GM18861 (cell line): ENCODE results near the gene PTPN7.

Source experiments
- ATAC-seq: cut with Tn5 transposase; IDR thresholded peaks from one replicate; pipeline ENCODE4 v1.9.1; 2021; ENCODE audit not compliant: unreplicated experiment

Gene PTPN7

DNA sequence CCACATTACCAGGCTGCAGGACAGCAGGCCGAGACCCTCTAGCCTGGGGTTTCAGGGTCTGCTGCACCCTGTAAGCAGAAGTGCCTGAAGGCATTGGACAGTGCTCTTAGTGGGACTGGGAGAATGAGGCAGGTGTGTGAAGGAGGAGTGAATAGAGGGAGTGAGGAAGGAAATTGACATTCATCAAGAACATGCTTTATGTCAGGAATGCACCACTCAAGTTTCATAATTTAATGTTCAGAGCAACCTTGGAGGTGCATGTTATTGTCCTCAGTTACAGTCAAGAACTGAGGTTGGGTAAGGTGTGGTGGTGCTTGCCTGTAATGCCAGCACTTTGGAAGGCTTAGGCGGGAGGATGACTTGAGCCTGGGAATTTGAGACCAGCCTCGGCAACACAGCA is 49.4 kb downstream of the PTPN7 start:
- ATAC-seq: no peak

DNA sequence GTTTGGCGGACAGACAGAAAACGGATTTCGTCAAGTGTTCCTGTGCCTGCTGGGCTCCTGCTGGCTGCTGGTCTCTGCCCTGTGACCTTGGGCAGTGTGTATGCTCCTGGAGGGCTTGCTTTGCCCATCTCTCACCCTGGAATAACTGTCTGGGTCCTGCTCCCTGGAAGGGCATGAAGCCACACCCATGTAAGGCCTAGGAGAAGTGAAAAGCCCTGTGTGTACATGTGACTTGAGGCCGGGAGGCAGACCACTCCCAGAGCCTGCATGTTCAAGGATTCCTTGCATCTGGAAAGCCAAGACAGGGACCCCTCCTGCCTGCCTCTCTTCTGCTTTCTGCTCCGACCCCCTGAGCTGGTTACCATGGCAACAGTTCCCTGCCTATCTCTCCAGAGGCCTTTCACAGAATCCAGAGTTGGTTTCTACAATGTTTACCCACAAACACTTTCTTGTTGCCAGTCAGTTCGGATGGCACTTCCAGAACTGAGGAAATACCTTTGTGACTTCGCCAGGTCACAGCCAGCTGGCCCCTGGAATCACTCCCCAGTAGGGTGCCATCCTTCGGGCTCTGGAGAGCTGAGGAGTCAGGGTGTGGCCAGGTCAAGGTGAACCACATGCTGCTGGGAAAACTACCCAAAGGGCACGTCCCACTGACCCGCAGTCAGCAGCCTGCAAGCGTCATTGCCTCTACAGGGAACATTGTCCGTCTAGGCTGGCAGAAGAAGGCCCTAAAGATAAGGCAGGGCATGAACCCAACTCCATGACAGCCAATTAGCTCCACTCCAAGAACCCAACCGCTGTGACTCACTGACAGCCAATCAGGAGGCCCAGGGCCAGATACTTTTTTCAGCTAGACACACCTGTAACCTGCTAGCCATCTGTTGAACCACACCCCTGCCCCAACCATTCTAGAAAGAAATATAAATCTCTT is 52.3 kb downstream of the PTPN7 start:
- no peak for ATAC-seq

DNA sequence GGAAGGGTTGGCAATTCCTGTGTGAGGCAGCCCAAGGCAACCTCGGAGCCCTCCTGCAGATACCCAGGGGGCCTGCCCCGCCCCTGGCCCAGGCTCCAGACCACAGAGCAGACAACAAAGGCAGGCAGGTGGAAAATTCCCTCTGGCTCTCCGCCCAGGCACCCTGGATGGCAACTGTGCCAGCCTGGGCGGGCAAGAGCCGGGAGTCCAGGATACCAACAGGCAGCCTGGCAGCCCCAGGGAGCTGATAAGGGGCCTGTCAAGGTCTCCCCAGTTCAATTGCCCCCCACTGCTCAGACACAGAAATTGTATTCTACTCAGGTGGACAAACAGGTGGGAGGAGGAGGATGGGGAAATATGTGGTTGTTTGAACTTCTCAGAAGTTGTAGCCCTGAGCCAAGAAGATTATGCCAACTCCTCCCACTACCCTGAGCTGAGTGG is 53.1 kb downstream of the PTPN7 start:
- ATAC-seq: no peak

DNA sequence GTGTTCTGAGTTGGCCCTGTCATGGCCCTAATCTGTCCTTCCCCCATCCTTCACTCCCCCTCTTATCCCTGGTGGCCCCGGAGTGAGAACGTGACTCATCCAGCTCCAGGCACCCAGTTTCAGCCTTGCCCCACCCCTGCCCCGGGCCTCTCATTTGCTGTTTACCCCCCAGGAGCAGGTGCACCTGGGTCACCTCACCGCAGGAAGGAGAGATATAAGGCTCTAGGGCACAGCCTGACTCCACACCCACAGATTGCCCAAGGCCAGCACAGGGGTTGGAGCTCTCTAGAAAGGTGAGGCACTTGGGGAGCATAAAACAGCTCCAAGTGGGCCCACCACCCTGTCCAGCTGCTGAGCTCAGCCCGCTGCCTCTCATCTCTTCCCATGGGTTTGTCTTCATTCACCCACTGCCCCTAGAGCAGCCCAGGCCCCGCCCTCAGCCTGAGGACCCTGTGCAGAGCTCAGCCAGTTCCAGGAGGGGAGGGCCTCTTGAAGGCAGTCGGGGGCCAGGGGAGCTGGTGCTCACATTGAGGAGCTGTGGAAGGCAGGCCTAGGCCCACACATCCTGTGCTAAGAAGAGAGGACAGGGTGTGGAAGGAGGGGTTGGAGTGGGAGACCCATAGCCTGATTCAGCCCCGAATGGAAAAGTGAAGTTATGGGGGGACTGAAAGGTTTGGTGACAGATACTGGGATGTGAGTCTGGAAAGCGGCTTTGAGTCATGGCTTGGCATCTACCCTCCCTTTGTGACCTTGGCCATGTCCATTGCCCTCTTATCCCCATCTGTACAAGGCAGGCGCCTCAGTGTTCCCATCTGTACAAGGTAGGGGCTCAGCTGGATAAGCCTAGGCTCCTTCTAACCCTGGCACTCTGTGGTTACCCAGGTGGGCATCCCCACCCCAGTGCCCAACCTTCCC is 53.8 kb downstream of the PTPN7 start:
- ATAC-seq: no peak

DNA sequence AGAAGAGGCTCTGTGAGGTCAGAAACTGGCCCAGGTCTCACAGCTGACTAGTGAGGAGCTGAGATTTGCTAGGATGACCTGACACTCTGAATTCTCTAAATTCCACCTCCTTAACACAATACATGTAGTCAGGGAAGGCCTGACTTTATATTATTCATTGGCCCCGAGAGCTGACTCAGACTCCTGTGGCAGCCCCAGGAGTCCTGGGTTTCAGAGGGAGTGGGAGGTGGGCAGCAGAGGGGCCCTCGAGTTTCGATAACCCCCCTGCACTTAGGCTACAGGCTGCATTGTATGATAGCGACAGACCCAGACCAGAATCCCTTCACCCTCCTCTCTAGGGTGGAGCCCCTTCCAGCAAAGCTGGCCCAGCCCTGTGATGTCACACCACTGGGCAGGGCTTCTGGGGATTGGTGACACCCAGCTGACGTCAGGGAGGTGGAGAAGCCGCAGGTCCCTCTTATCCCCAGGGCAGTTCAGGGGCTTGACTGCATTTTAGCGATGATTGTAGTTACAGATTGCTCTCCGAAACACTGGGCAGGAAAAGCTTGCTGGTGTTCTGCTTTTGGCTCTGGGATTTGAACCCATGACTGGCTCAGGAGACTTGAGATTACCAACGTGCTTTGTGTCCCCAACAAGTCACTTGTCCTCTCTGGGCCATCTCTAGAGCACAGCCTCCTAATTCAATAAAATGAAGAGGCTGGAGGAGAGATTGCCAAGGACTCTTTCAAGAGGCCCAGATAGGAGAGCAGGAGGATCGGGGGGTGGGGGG is 54.6 kb downstream of the PTPN7 start:
- ATAC-seq: no peak

DNA sequence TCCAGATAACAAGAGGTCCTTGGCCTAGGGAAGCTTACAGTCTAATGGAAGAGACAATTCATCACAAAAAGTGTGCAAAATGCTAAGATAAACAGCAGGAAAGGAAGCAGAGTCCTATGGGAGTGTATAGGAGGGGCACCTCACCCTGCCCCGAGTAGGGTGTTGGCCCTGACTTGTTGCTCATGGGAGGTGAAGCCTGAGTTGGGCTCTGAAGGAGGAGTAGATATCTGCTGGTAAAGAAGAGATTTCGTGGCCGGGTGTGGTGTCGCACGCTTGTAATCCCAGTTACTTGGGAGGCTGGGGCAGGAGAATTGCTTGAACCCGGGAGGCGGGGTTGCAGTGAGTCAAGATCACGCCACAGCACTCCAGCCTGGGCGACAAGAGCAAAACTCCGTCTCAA is 56.3 kb downstream of the PTPN7 start:
- ATAC-seq: no peak

DNA sequence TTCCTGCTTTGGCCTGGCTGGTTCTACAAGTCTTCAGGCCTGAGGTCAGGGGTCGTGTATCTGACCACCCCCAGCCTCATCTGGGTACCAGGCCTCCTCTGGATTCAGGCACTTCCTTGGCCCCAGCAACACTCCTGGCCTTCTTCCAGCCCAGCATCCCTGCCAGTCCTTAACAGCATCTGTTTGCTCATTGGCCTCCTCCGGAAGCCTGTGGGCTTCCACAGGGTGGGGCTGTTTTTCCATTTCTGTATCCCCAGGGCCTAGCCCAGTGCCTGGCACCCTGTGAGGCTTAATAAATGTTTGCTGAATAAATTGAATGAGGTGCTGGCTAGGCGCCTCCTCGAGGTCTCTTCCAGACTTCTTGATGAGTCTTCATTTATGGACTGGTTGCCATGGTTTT is 59.2 kb downstream of the PTPN7 start:
- ATAC-seq: no peak
